H9 (cell line): ENCODE measurements around the gene RPS26. TPM values are rescaled to one million over a fixed set of nuclear protein-coding genes. Genes with fewer than 3 reads are reported as not detected.

Source experiments
- DNase-seq: peaks from one replicate; pipeline ENCODE4 v3.0.0-alpha.2; 2017
- H2AFZ ChIP-seq: one replicate; pipeline ENCODE4 v1.6.1; 2013; ENCODE audit warnings: mild to moderate bottlenecking, low read length, control low read depth, moderate library complexity
- H2AK5ac ChIP-seq: 2 replicates; pipeline ENCODE4 v1.6.1; 2013; ENCODE audit warnings: low read length, control low read depth, mixed read lengths; ENCODE audit not compliant: insufficient read length
- H2BK120ac ChIP-seq: one replicate; pipeline ENCODE4 v1.6.1; 2013; ENCODE audit warnings: low read depth, mild to moderate bottlenecking, low read length, control low read depth, inconsistent platforms; ENCODE audit not compliant: poor library complexity, severe bottlenecking
- H2BK12ac ChIP-seq: 2 replicates; pipeline ENCODE4 v1.6.1; 2013; ENCODE audit warnings: low read length, control low read depth, mixed read lengths, low read depth; ENCODE audit not compliant: insufficient read length
- H2BK15ac ChIP-seq: 2 replicates; pipeline ENCODE4 v1.6.1; 2013; ENCODE audit warnings: low read depth, low read length, control low read depth
- H2BK20ac ChIP-seq: one replicate; pipeline ENCODE4 v1.6.1; 2013; ENCODE audit warnings: low read depth, mild to moderate bottlenecking, low read length, control low read depth, inconsistent platforms; ENCODE audit not compliant: poor library complexity, severe bottlenecking
- H2BK5ac ChIP-seq: 2 replicates; pipeline ENCODE4 v1.6.1; 2013; ENCODE audit warnings: low read length, control low read depth, mixed read lengths; ENCODE audit not compliant: insufficient read length
- H3K14ac ChIP-seq: 2 replicates; pipeline ENCODE4 v1.6.1; 2013; ENCODE audit warnings: low read length, control low read depth; ENCODE audit not compliant: insufficient read depth
- H3K18ac ChIP-seq: 2 replicates; pipeline ENCODE4 v1.6.1; 2013; ENCODE audit warnings: low read depth, mild to moderate bottlenecking, mixed read lengths, low read length, control low read depth; ENCODE audit not compliant: insufficient read length
- H3K23ac ChIP-seq: 2 replicates; pipeline ENCODE4 v1.6.1; 2013; ENCODE audit warnings: low read length, control low read depth, mixed read lengths, low read depth; ENCODE audit not compliant: insufficient read length
- H3K23me2 ChIP-seq: 2 replicates; pipeline ENCODE4 v1.6.1; 2013; ENCODE audit warnings: low read depth, mild to moderate bottlenecking, mixed read lengths, low read length, control low read depth; ENCODE audit not compliant: insufficient read length, poor library complexity, severe bottlenecking
- H3K27ac ChIP-seq: 2 replicates; pipeline ENCODE4 v1.5.1; 2013; ENCODE audit warnings: low read length, control low read depth, mixed read lengths, low read depth; ENCODE audit not compliant: insufficient read length
- H3K27me3 ChIP-seq: 2 replicates; pipeline ENCODE4 v1.6.1; 2013; ENCODE audit warnings: low read length, control low read depth, inconsistent platforms; ENCODE audit not compliant: insufficient read depth
- H3K4ac ChIP-seq: 2 replicates; pipeline ENCODE4 v1.6.1; 2013; ENCODE audit warnings: low read depth, mild to moderate bottlenecking, control low read depth, inconsistent platforms, low read length, moderate library complexity
- H3K4me1 ChIP-seq: 2 replicates; pipeline ENCODE4 v1.6.1; 2013; ENCODE audit warnings: low read length, control low read depth, inconsistent platforms; ENCODE audit not compliant: insufficient read depth
- H3K4me2 ChIP-seq: 2 replicates; pipeline ENCODE4 v1.6.1; 2013; ENCODE audit warnings: low read length, control low read depth, mixed read lengths; ENCODE audit not compliant: insufficient read length, insufficient read depth
- H3K56ac ChIP-seq: 2 replicates; pipeline ENCODE4 v1.6.1; 2013; ENCODE audit warnings: low read depth, mild to moderate bottlenecking, mixed read lengths, low read length, control low read depth; ENCODE audit not compliant: insufficient read length
- H3K79me1 ChIP-seq: 2 replicates; pipeline ENCODE4 v1.6.1; 2013; ENCODE audit warnings: low read depth, mild to moderate bottlenecking, moderate library complexity, low read length, control low read depth, inconsistent platforms; ENCODE audit not compliant: insufficient read depth, poor library complexity, severe bottlenecking
- H3K79me2 ChIP-seq: 2 replicates; pipeline ENCODE4 v1.6.1; 2013; ENCODE audit warnings: low read length, control low read depth, inconsistent platforms; ENCODE audit not compliant: insufficient read depth
- H3K9ac ChIP-seq: 2 replicates; pipeline ENCODE4 v1.6.1; 2013; ENCODE audit warnings: low read length, control low read depth, mixed read lengths; ENCODE audit not compliant: insufficient read length; ENCODE audit errors: extremely low read depth
- H3K9me3 ChIP-seq: one replicate; pipeline ENCODE4 v1.6.1; 2013; ENCODE audit warnings: low read depth, low read length, inconsistent platforms; ENCODE audit not compliant: control insufficient read depth
- H3T11ph ChIP-seq: one replicate; pipeline ENCODE4 v1.6.1; 2013; ENCODE audit warnings: mild to moderate bottlenecking, low read length, control low read depth, inconsistent platforms
- H4K20me1 ChIP-seq: one replicate; pipeline ENCODE4 v1.6.1; 2013; ENCODE audit not compliant: control insufficient read depth, insufficient read length, insufficient read depth
- H4K5ac ChIP-seq: 2 replicates; pipeline ENCODE4 v1.6.1; 2013; ENCODE audit warnings: low read depth, mild to moderate bottlenecking, mixed read lengths, low read length, control low read depth; ENCODE audit not compliant: insufficient read length
- H4K8ac ChIP-seq: replicated peaks from 2 replicates; pipeline ENCODE4 v1.6.1; 2013; ENCODE audit warnings: low read length, control low read depth, mixed read lengths, low read depth; ENCODE audit not compliant: insufficient read length
- H4K91ac ChIP-seq: 2 replicates; pipeline ENCODE4 v1.6.1; 2013; ENCODE audit warnings: low read depth, mild to moderate bottlenecking, moderate library complexity, mixed read lengths, low read length, control low read depth; ENCODE audit not compliant: insufficient read length
- H3K27ac Mint-ChIP-seq, 3 experiments: 2 replicates in 2 of 3; 3 replicates in 1 of 3; pipeline ENCODE4 v1.8.0; 2020 to 2021; ENCODE audit warnings: mixed read lengths in 3 of 3, mild to moderate bottlenecking in 1 of 3, moderate library complexity in 1 of 3
- H3K27me3 Mint-ChIP-seq: 2 replicates; pipeline ENCODE4 v1.8.0; 2021; ENCODE audit warnings: low read depth, mild to moderate bottlenecking, moderate library complexity, mixed read lengths
- H3K36me3 Mint-ChIP-seq, 3 experiments: 2 replicates in 2 of 3; 3 replicates in 1 of 3; pipeline ENCODE4 v1.8.0; 2020 to 2021; ENCODE audit warnings: low read depth in 3 of 3, mixed read lengths in 3 of 3; ENCODE audit not compliant: insufficient read depth in 1 of 3
- H3K4me1 Mint-ChIP-seq, 2 experiments: 2 replicates each; pipeline ENCODE4 v1.8.0; 2020; ENCODE audit warnings: mixed read lengths in 2 of 2
- H3K4me3 Mint-ChIP-seq, 2 experiments: 2 replicates in 1 of 2; 3 replicates in 1 of 2; pipeline ENCODE4 v1.8.0; 2020 to 2021; ENCODE audit warnings: mild to moderate bottlenecking in 2 of 2, mixed read lengths in 2 of 2, moderate library complexity in 1 of 2
- H3K9me3 Mint-ChIP-seq, 2 experiments: 2 replicates in 1 of 2; 3 replicates in 1 of 2; pipeline ENCODE4 v1.8.0; 2020; ENCODE audit warnings: mild to moderate bottlenecking in 2 of 2, mixed read lengths in 2 of 2, moderate library complexity in 1 of 2
- WGBS: extraction: QIAGEN DNeasy Blood & Tissue Kit; methylation state at CpG from one replicate; pipeline ENCODE4 v1.1.7; 2013; ENCODE audit warnings: missing lambda C conversion rate, low lambda C conversion rate, mixed read lengths; ENCODE audit not compliant: insufficient read length; ENCODE audit errors: extremely low coverage; 5-methylcytosine and 5-hydroxymethylcytosine counted together
- total RNA-seq: library from RNA; stranded (reverse); gene quantifications from 2 replicates; pipeline ENCODE4 v1.2.1, GENCODE V29; 2021
- TF ChIP-seq, protein P1 (sequence below): fragments of 200-600 bp; sonication (generic); conservative IDR thresholded peaks from 3 replicates; pipeline ENCODE4 v1.8.0; 2021; ENCODE audit warnings: antibody characterized with exemption, mild to moderate bottlenecking

Gene RPS26
- total RNA-seq, 1 experiment from 2014 or later = 51.9 TPM

DNA sequence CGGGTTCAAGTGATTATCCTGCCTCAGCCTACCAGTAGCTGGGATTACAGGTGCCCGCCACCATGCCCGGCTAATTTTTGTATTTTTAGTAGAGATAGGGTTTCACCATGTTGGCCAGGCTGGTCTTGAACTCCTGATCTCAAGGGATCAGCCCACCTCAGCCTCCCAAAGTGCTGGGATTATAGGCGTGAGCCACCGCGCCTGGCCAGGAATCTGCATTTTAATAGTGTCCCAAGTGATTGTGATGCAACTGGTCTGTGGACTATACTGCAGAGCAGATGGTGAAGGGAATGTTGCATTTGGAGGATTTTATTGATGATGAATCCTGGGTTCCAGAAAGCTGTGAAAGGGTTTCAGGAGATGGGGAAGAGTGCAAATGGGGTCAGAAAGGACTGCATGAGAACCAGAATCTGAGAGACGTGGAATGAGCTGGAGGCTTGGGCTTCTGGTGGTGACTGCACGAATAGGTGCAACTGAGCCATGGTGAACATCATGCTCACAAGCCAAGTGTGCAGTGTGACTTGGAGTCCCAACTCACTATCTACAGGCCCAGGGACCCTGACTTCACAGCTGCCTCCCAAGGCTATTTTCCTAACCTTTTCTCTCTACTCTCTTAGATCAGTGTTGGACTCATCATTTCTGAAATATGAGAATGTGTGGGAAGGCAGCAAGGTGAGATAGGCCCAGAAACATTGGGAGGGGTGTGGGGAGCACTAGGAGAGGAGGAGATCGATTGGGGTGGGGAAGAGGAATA, 4.5 kb downstream of the RPS26 start:
- Mint-ChIP-seq H3K4me1 (peaks cover 17 to 18% of the 10 kb centered on the region in 2 experiments), H3K4me3 (peak overlapping the region in 1 of 2 experiments; percentile 49; a peak in 3 of 5 replicates), H3K27ac (peak overlapping the region; percentile 41 to 94 (median 90); a peak in 6 of 7 replicates), H3K9me3 (peaks cover 0 to 3% of the 10 kb centered on the region in 2 experiments; a peak in 2 of 5 replicates), H3K27me3 (no peaks in the 10 kb centered on the region), H3K36me3 (peaks cover 21 to 39% (median 31%) of the 10 kb centered on the region in 3 experiments)
- Histone ChIP-seq H3K27ac (peak overlapping the region; percentile 63), H2BK5ac (no peak overlapping the region), H3K4ac (no peak overlapping the region), H3K79me2 (peaks cover 11% of the 10 kb centered on the region; the same call in 1 of the 2 replicates), H4K20me1 (peaks cover 3% of the 10 kb centered on the region), H4K8ac (no peak overlapping the region), H3K4me2 (no peak overlapping the region), H3K9me3 (no peaks in the 10 kb centered on the region), H3K27me3 (no peaks in the 10 kb centered on the region), H4K5ac (no peak overlapping the region), H3T11ph (no peak overlapping the region), H4K91ac (no peak overlapping the region), H2BK20ac (no peak overlapping the region), H3K18ac (peak overlapping the region; percentile 40), H3K23me2 (no peaks in the 10 kb centered on the region), H2BK12ac (no peak overlapping the region), H3K9ac (no peak overlapping the region), H3K23ac (no peak overlapping the region), H3K79me1 (no peaks in the 10 kb centered on the region), H2AFZ (no peak overlapping the region), H3K14ac (no peak overlapping the region), H2BK15ac (no peak overlapping the region), H3K56ac (no peak overlapping the region), H2BK120ac (no peak overlapping the region), H3K4me1 (no peaks in the 10 kb centered on the region), H2AK5ac (no peak overlapping the region)
- TF ChIP-seq, protein P1, sequence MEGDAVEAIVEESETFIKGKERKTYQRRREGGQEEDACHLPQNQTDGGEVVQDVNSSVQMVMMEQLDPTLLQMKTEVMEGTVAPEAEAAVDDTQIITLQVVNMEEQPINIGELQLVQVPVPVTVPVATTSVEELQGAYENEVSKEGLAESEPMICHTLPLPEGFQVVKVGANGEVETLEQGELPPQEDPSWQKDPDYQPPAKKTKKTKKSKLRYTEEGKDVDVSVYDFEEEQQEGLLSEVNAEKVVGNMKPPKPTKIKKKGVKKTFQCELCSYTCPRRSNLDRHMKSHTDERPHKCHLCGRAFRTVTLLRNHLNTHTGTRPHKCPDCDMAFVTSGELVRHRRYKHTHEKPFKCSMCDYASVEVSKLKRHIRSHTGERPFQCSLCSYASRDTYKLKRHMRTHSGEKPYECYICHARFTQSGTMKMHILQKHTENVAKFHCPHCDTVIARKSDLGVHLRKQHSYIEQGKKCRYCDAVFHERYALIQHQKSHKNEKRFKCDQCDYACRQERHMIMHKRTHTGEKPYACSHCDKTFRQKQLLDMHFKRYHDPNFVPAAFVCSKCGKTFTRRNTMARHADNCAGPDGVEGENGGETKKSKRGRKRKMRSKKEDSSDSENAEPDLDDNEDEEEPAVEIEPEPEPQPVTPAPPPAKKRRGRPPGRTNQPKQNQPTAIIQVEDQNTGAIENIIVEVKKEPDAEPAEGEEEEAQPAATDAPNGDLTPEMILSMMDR = no peak
- no peak for DNase-seq
- no CpG with 5 or more reads among the region's 9 CpGs for WGBS
